Activated T-helper 1 cell treated with anti-CD3 and anti-CD28 coated beads, Interleukin-12 subunit alpha, Interleukin-12 subunit beta, Interleukin-2, Interleukin-4 antibody, amounts not matched to agents 30 ng/mL and 10 ng/mL and 1 ng/mL, durations not matched to agents 14 hours and 24 hours and 36 hours (primary cell): ENCODE results near the gene SP6. TPM values are rescaled to one million over a fixed set of nuclear protein-coding genes. Genes with fewer than 3 reads are reported as not detected.

Experiments
- total RNA-seq: library from RNA; stranded (reverse); gene quantifications from 2 replicates; pipeline ENCODE4 v1.2.3, GENCODE V29; 2022

SP6 gene
- total RNA-seq, 1 donor from 2014 or later, result 0.05 TPM

Other genes with a start within 250 kb of the SP6 start
- gene KPNB1, start 201.2 kb downstream of the SP6 start, total RNA-seq, result 718 and 719 TPM in 2 replicates
- 11.6 and 12.4 TPM in 2 replicates for gene TBKBP1, start 157.0 kb downstream of the SP6 start, total RNA-seq
- 89.8 and 90.8 TPM in 2 replicates for gene TBX21, start 117.9 kb downstream of the SP6 start, total RNA-seq
- 18.6 and 21.6 TPM in 2 replicates for gene OSBPL7, start 29.4 kb downstream of the SP6 start, total RNA-seq
- gene MRPL10, start 19.6 kb downstream of the SP6 start, total RNA-seq, result 53.6 and 56.9 TPM in 2 replicates
- 0.39 and 0.70 TPM in 2 replicates for gene LRRC46, start 19.5 kb downstream of the SP6 start, total RNA-seq
- 24.5 and 26.3 TPM in 2 replicates for gene SCRN2, start 9.9 kb downstream of the SP6 start, total RNA-seq
- gene SP2, start 45.1 kb upstream of the SP6 start, total RNA-seq, result 24.0 and 26.3 TPM in 2 replicates
- gene PNPO, start 90.4 kb upstream of the SP6 start, total RNA-seq, result 58.8 and 60.7 TPM in 2 replicates
- not detected in 2 replicates for gene PRR15L, start 106.7 kb upstream of the SP6 start, total RNA-seq
- 190 and 200 TPM in 2 replicates for gene CDK5RAP3, start 120.0 kb upstream of the SP6 start, total RNA-seq
- gene COPZ2, start 186.6 kb upstream of the SP6 start, total RNA-seq, result 3.4 and 5.8 TPM in 2 replicates
- 86.6 and 92.0 TPM in 2 replicates for gene NFE2L1, start 197.2 kb upstream of the SP6 start, total RNA-seq